GF-D8 (cell line): ENCODE results near the gene RXYLT1.

ENCODE experiments used
- DNase-seq: peaks from one replicate; lab custom pipeline; 2025; lab: John Stamatoyannopoulos, UW

Gene RXYLT1

DNA sequence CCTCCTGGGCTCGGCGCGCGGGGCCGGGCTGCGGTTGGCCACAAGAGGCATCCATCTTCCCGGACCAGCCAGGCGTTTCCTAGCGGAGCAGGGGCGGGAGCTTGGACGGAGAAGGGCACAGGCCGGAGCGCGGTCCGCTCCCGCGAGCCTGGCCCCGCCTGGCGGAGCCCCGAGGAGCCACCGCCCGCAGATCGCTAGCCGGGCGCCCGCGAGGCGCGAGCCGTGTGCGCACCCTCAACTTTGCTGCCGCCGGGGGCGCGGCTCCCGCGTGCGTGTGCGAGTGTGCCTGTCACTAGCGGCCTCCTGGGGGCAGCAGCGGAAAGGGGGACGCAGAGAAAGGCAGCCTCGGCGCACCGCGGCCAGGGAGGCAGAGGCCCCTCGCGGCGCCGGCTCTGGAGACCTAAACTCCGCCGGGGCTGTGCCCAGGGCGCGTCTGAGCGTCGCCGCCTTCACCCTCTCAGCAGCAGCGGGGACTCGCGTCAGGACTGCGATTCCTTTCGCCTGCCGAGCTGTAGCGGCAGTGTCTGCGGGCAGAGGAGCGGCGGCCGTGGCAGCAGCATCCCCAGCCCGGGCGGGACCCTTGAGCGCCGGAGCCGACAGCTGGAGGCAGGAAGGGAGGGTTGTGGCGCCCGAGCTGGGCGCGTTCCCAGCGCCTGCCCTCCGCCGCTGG is 64.1 kb downstream of the RXYLT1 start:
- DNase-seq, result peak; percentile 3

DNA sequence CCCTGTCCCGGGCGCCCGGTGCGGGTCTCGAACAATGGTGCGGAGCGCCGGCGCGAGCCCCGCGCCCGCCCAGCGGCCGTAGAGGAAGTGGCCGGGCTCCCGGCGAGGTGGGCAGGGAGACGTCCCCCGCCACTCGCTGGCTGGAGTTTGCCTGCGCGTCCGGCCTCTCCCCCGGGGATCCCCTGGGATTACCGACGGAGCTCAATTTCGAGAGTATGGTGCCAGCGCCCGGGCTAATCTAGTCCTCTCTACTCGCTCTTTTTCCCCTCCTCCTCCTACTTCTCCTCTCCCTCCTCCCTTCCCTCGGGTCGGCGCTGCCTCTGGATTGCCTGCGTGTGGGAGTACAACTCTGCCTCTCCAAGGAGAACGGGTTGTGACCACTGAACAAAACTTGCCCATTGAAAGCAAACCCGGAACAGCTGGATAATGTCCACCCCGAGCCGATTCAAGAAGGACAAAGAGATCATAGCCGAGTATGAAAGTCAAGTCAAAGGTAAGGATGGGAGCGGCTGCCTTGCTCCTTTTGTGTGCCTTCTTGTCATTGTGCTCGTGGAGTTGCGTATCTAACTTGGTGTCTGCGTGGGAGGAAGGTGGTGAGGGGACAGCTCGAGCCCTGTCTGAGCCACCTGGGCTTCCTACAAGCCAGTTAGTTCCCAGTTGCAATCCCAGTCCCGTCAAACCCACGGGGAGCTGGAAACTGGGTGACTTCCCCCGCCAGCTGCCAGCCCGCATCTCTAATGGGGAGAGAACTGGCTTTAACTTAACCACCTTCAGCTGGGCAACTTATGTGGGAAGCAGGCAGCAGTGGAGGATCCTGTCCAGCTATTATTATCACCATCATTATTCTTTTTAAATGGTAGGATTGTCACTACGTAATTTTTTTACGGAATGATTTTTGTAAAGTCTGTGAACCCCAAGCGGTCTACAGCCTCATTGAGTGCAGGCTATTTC is 65.0 kb downstream of the RXYLT1 start, which contains the start of gene SRGAP1:
Gene SRGAP1 (plus strand): TSS at position 310 of the 951 bp plus-strand sequence. CDS start 117 bp downstream, at position 427.
- DNase-seq, result no peak

GRCh38 chr12:63845726-63846125 is 66.0 kb downstream of the RXYLT1 start:
- DNase-seq, result no peak

DNA sequence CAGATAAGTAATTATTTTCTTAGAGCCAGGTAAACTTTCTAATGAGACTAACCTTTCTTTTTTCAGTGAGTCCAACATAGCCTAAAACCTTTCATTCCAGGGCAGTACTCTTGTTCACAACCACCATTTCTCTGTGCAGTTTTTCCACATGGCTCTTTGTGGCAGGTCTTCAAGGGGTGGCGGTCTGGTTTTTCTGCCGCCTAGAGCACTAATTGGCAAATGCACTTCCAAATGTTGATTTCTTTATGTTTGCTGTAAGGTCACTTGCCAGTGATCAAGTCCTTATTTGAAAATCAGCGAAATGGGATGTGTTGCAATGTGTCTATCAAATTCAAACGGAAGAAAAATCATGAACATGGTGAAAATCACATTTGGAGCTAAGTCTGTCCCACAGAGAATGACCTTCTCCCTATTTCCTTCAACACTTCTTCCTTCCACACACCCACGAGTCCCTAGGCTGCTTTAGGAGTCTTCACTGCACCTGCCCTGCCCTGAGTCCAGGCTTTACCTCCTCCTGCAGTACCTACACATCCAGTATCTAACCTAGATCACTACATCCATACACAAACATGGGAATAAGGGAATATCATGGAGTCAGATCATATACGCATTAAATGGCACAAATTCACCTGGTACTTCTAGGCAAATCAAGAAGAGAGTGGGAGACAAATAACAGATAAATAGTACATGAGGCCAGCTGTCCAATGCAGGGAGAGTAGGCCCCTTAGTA is 66.7 kb downstream of the RXYLT1 start:
- no peak for DNase-seq

DNA sequence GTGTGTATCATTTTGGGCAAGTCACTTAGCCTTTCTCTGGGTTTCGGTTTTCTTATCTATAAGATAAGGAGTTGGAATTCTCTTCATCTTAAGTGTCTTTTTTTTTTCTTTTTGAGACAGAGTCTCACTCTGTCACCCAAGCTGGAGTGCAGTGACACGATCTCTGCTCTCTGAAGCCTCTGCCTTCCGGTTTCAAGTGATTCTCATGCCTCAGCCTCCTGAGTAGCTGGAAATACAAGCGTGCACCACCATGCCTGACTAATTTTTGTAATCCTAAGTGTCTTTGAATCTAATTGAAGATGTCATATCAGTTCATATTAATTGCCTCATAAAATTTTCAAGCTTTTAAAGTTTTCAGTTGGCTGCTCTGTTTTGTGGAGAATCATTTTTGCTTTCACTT is 68.7 kb downstream of the RXYLT1 start:
- DNase-seq, result no peak

- DNase-seq, result no peak
These were observed 69.5 kb downstream of the RXYLT1 start for GRCh38 chr12:63849106-63849620.

DNA sequence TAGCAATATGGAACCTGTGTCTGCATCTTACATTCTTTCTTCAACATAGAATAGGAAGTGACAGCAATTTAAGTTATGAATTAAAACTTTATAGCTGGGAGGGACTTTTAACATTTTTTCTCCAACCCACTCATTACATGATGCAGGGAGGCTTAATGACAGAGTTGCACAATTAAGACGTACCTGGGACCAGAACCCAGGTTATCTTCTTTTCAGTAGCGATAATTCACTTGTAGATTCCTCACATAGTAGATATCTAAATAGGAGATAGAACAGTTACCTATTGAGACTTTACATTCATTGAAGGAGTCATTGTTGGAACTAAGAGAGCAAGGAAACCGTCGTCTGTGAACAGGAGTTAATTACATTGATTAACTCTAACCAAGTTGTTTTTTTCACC is 69.9 kb downstream of the RXYLT1 start:
- DNase-seq, result no peak

DNA sequence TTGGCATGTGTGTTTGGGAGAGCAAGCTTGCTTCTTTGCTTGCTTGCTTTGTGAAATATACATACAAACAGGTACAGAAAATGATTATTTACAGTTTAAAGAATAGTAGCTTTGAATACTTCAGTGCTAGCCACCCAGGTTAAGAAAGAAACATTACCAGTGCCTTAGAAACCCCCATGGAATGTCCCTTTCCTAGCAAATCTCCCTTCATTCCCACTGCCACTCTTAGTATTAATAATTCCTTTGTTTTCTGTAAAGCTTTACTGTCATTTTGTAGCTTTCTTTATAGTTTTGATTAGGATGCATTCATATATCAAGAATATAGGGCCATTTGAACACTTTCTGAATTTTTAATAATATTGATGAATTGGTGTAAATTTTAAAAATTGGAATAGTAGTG is 74.3 kb downstream of the RXYLT1 start:
- DNase-seq, result no peak

DNA sequence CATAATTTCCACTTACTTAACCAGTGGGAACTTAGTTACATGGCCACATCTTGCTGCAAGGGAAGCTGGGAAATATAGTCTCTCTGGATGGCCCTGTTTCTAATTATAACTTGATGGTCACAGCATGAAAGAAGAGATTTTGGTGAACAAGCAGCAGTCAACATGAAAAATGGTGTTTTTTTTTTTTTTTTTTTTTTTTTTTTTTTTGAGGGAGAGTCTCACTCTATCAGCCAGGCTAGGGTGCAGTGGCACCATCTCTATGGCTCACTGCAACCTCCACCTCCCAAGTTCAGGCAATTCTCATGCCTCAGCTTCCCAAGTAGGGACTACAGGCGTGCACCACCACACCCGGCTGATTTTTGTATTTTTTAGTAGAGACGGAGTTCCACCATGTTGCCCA is 75.6 kb downstream of the RXYLT1 start:
- no peak for DNase-seq

- no peak for DNase-seq
These were observed 78.3 kb downstream of the RXYLT1 start for GRCh38 chr12:63857771-63858670.
